ENCODE data around the gene HIVEP1.

HIVEP1 gene

DNA sequence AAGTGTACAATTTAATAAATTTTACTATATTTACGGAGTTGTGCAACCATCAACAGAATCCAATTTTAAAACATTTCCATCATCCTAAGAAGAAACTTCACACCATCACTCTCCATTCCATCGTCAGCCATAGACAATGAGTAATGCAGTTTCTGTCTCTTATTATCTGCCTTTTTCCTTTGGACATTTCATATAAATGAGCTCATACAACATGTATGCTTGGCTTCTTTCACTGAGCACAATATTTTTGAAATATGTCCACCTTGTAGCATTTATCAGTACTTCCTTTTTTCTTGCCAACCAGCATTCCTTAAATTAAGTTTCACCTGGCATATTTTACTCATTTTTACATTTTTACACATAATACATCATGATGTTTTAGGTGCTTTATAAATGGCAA lies 22.7 kb upstream of the HIVEP1 start:
- TF ChIP-seq, protein P1, sequence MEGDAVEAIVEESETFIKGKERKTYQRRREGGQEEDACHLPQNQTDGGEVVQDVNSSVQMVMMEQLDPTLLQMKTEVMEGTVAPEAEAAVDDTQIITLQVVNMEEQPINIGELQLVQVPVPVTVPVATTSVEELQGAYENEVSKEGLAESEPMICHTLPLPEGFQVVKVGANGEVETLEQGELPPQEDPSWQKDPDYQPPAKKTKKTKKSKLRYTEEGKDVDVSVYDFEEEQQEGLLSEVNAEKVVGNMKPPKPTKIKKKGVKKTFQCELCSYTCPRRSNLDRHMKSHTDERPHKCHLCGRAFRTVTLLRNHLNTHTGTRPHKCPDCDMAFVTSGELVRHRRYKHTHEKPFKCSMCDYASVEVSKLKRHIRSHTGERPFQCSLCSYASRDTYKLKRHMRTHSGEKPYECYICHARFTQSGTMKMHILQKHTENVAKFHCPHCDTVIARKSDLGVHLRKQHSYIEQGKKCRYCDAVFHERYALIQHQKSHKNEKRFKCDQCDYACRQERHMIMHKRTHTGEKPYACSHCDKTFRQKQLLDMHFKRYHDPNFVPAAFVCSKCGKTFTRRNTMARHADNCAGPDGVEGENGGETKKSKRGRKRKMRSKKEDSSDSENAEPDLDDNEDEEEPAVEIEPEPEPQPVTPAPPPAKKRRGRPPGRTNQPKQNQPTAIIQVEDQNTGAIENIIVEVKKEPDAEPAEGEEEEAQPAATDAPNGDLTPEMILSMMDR (conservative IDR thresholded peaks at IDR 0.05; ENCODE audit: low read depth, low read length), result no peak
- DNase-seq (ENCODE audit: low read depth), result peak; percentile 57
- no peak overlapping the region for H3K4me3 ChIP-seq (ENCODE audit: low read depth, low read length)

DNA sequence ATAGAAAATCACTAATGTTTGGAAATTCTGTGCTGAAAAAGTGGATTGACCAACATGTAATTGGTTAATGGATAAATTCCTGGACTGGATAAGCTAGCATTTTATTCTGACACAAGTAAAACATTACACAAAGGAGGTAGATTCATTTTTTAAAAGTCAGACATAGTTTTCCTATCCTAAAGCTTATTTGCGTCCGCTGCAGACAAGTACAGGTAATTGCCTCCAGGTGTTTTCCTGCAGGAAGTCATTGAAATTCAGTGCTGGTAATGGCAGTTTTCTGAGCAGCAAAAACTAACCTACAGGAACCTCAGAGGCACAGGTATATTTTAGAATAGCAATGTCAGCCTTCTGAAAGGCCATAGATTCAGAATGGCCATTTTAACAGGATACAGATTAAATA lies 20.0 kb upstream of the HIVEP1 start:
- TF ChIP-seq, protein P1 (conservative IDR thresholded peaks at IDR 0.05; ENCODE audit: low read depth, low read length), result no peak
- H3K4me3 ChIP-seq (ENCODE audit: low read depth, low read length), result no peak overlapping the region
- no peak for DNase-seq (ENCODE audit: low read depth)

DNA sequence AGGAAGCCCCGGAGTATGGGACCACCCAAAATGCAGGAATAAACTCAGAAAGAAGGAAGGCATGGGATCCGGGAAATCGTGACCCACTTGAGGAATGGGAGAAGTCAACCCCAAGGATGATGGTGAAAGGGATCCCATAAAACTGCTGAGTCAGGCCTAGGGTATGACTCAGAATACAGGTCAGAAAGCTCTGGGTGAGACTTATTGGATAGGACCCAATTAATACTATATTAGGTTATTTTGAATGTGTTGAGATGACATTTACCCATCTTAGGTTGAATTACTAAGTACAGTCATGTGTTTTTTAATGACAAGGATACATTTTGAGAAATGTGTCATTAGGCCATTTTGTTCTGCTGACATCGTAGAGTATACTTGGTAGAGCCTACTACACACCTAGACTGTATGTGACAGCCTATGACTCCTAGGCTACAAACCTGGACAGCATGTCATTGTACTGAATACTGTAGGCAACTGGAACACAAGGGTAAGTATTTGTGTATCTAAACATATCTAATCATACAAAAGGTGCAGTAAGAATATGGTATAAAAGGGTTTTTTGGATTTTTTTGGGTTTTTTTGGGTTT lies 17.1 kb upstream of the HIVEP1 start:
- TF ChIP-seq, protein P1 (conservative IDR thresholded peaks at IDR 0.05; ENCODE audit: low read depth, low read length), result no peak
- H3K4me3 ChIP-seq (ENCODE audit: low read depth, low read length), result no peak overlapping the region
- no peak for DNase-seq (ENCODE audit: low read depth)

DNA sequence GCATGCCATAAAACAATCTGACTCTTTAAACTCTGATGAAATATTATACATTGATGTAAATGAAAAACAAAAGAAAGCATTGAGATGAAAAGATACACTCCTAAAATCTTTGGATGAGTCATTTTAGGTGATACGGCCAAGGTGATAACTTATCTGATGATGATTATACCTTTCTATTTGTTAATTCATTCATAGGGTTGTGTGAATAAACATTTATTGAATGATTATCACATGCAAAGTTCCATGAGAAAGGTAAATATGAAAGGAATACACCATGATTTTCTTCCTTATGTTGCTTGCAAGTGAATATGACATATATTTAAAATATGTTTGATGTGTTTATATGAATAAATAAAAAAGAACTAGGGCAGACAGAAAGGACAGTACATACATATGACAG lies 15.4 kb upstream of the HIVEP1 start:
- TF ChIP-seq, protein P1 (conservative IDR thresholded peaks at IDR 0.05; ENCODE audit: low read depth, low read length), result no peak
- H3K4me3 ChIP-seq (ENCODE audit: low read depth, low read length), result no peak overlapping the region
- DNase-seq (ENCODE audit: low read depth), result no peak

DNA sequence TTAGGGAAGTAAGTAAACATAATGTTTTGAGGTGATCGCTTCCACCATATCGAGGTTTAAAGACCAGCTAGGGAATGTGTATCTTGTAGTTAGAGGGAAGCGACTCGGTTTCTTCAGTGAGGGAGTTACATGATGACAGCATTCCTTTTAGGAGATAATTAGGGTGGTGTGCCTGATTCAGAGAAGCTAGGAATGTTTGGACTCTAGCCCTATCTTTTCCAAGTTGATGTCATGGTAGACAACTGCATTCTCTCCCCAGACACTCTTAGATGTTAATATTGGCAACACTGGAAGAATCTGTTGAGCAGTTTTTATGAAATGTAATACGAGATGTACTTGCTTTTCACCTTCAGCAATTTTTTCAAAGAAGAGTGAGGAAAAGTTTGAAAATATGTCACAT lies 12.9 kb upstream of the HIVEP1 start:
- no peak overlapping the region for H3K4me3 ChIP-seq (ENCODE audit: low read depth, low read length)
- DNase-seq (ENCODE audit: low read depth), result peak; percentile 15
- TF ChIP-seq, protein P1 (conservative IDR thresholded peaks at IDR 0.05; ENCODE audit: low read depth, low read length), result no peak

DNA sequence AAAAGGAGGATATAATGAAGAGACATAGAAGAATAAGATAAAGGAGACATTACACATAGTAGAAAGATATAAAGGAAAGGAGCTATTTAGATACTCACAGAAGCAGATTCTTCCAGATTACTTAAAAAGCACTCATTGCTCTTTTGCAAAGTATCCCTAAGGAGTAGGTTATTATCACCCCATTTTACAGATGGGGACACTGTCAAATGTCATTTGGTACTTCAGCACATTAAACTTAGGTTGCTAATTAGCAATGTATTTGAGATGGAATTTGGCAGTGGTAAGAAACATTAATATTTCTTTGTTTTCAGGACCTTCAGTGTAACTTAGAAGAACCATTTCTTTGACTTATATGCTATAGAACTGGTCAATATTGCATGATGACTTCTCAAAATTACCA lies 11.9 kb upstream of the HIVEP1 start:
- TF ChIP-seq, protein P1 (conservative IDR thresholded peaks at IDR 0.05; ENCODE audit: low read depth, low read length), result no peak
- H3K4me3 ChIP-seq (ENCODE audit: low read depth, low read length), result no peak overlapping the region
- DNase-seq (ENCODE audit: low read depth), result no peak

DNA sequence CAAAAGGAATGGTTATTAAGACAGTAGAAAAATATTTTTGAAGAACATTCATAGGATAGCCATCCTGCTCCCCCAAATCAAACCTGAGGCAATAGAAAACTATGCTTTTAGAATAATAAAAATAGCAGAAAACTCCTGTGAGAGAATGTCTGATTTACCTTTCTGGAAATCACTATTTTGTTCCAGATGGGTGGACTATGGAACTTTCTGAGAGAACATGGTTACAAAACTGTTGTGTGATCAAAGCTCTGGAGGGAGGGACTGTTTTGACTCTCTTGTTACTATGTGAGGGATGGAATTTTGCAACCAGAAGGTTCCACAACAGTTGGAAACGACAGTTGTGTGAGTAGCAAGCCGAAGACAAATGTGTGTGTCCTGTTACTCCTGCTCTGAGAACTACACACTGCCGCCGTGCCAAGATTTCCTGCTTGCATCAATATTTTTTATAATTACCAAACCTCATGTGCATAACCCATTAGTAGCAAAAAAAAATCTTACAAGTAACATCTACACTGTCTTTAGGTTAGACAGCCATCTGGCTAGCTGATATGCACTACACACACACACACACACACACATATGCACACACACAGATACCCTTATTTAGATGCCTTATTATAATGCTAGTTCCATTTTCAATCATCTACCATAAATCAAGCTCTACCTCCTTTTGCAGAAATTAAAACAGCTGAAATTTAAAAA lies 11.0 kb upstream of the HIVEP1 start:
- DNase-seq (ENCODE audit: low read depth), result peak; percentile 7
- H3K4me3 ChIP-seq (ENCODE audit: low read depth, low read length), result no peak overlapping the region
- TF ChIP-seq, protein P1 (conservative IDR thresholded peaks at IDR 0.05; ENCODE audit: low read depth, low read length), result no peak

All from choroid plexus epithelial cell (primary cell).